Measurements from ENCODE around the gene NUP214. TPM values are rescaled to one million over a fixed set of nuclear protein-coding genes. Genes with fewer than 3 reads are reported as not detected.

NUP214 gene
- total RNA-seq, 2 experiments from 2014 or later = 19.7 to 69.6 TPM

GRCh38 chr9:131129183-131129582 is 3.8 kb downstream of the NUP214 start:
- Histone ChIP-seq H3K4me1 (ENCODE audit: insufficient read depth, low read length, poor library complexity, severe bottlenecking) (peaks cover 9% of the 10 kb centered on the region), H3K27ac (ENCODE audit: low read depth, low read length, poor library complexity, severe bottlenecking) (no peak overlapping the region), H3K79me2 (ENCODE audit: insufficient read depth, low read depth, low read length) (peaks cover 24% of the 10 kb centered on the region), H3K36me3 (ENCODE audit: insufficient read depth, low read length) (peaks cover 67% of the 10 kb centered on the region), H4K20me1 (ENCODE audit: insufficient read depth, low read length) (no peaks in the 10 kb centered on the region; the same call in 1 of the 2 replicates), H3K9me2 (ENCODE audit: insufficient read depth, low read length) (no peaks in the 10 kb centered on the region), H3K4me3 (ENCODE audit: low read depth, low read length, poor library complexity, severe bottlenecking) (no peak overlapping the region), H3K4me2 (ENCODE audit: low read length) (no peak overlapping the region), H3K9me3 (ENCODE audit: low read length) (no peaks in the 10 kb centered on the region), H2AFZ (ENCODE audit: low read length) (no peak overlapping the region)
- DNase-seq (ENCODE audit: low spot score) = no peak
- TF ChIP-seq EZH2phosphoT487 (IDR thresholded peaks at IDR 0.05; ENCODE audit: borderline replicate concordance, low read depth, low read length) (no peak), CTCF (conservative IDR thresholded peaks at IDR 0.05; ENCODE audit: low read length) (no peak)
- POLR2A ChIA-PET = interaction anchor here (0.7 kb wide), 1 partner anchor 204 kb away, joined by 4 read pairs; no protein-coding TSS in a partner anchor
- intact Hi-C loops (cut with micrococcal nuclease; ENCODE audit: unreplicated experiment) = no loop called here
- no TSS peak for BruUV-seq (replicated peaks)
- CTCF ChIA-PET (ENCODE audit: unreplicated experiment) = no interaction called here

DNA sequence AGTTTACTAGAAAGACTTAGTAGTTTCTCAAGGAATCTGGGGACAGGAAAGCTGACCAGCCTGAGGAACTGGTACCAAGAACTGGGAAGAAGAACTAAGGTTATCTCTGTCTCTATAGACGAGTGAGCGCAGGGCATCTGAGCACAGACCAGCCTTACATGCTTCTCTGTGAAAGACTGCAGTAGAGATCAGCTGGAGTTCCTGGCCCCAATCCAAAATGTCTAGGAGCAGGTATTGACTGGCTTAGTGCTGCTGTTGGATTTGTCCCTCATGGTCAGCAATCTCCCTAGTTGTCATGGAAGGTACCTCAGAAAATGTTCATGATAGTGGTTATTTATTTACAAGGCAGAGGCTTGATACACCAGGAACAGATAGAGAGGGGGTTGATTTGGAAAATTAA is 13.3 kb downstream of the NUP214 start:
- Histone ChIP-seq H3K79me2 (ENCODE audit: insufficient read depth, low read depth, low read length) (no peaks in the 10 kb centered on the region), H2AFZ (ENCODE audit: low read length) (no peak overlapping the region), H3K9me2 (ENCODE audit: insufficient read depth, low read length) (no peaks in the 10 kb centered on the region), H4K20me1 (ENCODE audit: insufficient read depth, low read length) (no peaks in the 10 kb centered on the region), H3K4me2 (ENCODE audit: low read length) (no peak overlapping the region), H3K4me3 (ENCODE audit: low read depth, low read length, poor library complexity, severe bottlenecking) (no peak overlapping the region), H3K9me3 (ENCODE audit: low read length) (no peaks in the 10 kb centered on the region), H3K27ac (ENCODE audit: low read depth, low read length, poor library complexity, severe bottlenecking) (no peak overlapping the region), H3K4me1 (ENCODE audit: insufficient read depth, low read length, poor library complexity, severe bottlenecking) (no peaks in the 10 kb centered on the region), H3K36me3 (ENCODE audit: insufficient read depth, low read length) (peaks cover 99% of the 10 kb centered on the region)
- DNase-seq (ENCODE audit: low spot score) = no peak
- TF ChIP-seq EZH2phosphoT487 (IDR thresholded peaks at IDR 0.05; ENCODE audit: borderline replicate concordance, low read depth, low read length) (no peak), CTCF (conservative IDR thresholded peaks at IDR 0.05; ENCODE audit: low read length) (no peak)
- BruUV-seq (replicated peaks) = no TSS peak
- intact Hi-C loops (cut with micrococcal nuclease; ENCODE audit: unreplicated experiment) = no loop called here
- ChIA-PET CTCF (ENCODE audit: unreplicated experiment) (interaction anchor here (0.6 kb wide), 2 partner anchors 13 to 32 kb away, joined by 3 read pairs; partner anchors contain the start of gene NUP214), POLR2A (interaction anchor here (0.6 kb wide), 1 partner anchor 61 kb away, joined by 4 read pairs; no protein-coding TSS in a partner anchor)

DNA sequence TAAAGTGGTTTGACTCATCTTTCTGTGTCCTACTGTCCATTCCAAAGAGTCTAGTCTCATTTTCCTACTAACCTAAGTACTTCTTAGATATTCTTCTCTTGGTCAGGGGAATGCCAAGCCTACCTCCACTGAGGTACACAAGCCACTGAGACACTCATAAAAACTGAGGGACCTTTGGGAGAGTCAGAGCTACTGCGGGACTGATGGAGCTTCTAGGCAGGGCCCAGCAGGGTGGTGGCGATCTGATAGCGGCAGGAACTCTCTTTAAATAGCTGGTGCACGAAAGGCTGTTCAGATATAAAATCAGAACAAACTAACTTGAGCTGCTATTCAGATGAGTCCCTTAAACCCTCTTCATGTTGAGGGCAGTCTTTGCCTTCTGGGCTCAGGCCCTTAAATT is 14.7 kb downstream of the NUP214 start:
- Histone ChIP-seq H4K20me1 (ENCODE audit: insufficient read depth, low read length) (no peaks in the 10 kb centered on the region), H2AFZ (ENCODE audit: low read length) (no peak overlapping the region), H3K27ac (ENCODE audit: low read depth, low read length, poor library complexity, severe bottlenecking) (no peak overlapping the region), H3K79me2 (ENCODE audit: insufficient read depth, low read depth, low read length) (no peaks in the 10 kb centered on the region), H3K4me1 (ENCODE audit: insufficient read depth, low read length, poor library complexity, severe bottlenecking) (no peaks in the 10 kb centered on the region), H3K36me3 (ENCODE audit: insufficient read depth, low read length) (peaks cover 99% of the 10 kb centered on the region), H3K4me2 (ENCODE audit: low read length) (no peak overlapping the region), H3K4me3 (ENCODE audit: low read depth, low read length, poor library complexity, severe bottlenecking) (no peak overlapping the region), H3K9me2 (ENCODE audit: insufficient read depth, low read length) (no peaks in the 10 kb centered on the region), H3K9me3 (ENCODE audit: low read length) (no peaks in the 10 kb centered on the region)
- TF ChIP-seq EZH2phosphoT487 (IDR thresholded peaks at IDR 0.05; ENCODE audit: borderline replicate concordance, low read depth, low read length) (no peak), CTCF (conservative IDR thresholded peaks at IDR 0.05; ENCODE audit: low read length) (no peak)
- POLR2A ChIA-PET = no interaction called here
- BruUV-seq (replicated peaks) = no TSS peak
- intact Hi-C loops (cut with micrococcal nuclease; ENCODE audit: unreplicated experiment) = no loop called here
- CTCF ChIA-PET (ENCODE audit: unreplicated experiment) = interaction anchor here (1.3 kb wide), 1 partner anchor 41 kb away, joined by 3 read pairs; no protein-coding TSS in a partner anchor
- no peak for DNase-seq (ENCODE audit: low spot score)

Measured in OCI-LY7 (cell line).